Stimulated activated CD8-positive, alpha-beta memory T cell treated with anti-CD3 and anti-CD28 coated beads, Interleukin-4, amount 100 ng/mL, for 1 hour (primary cell): ENCODE results near the gene NYAP1.
"Not testable (repeated sequence)": the region's sequence is repeated elsewhere in the genome, so short reads cannot be mapped to it uniquely, and the experiment has no call there.

Experiments
- DNase-seq, 2 donors: peaks; one replicate each; pipeline ENCODE4 v3.0.0-alpha.2; 2020; ENCODE audit warnings: low read depth in 2 of 2, low spot score in 1 of 2

Gene NYAP1

GRCh38 chr7:100540073-100540723, 56.5 kb downstream of the NYAP1 start:
- no peak for DNase-seq

- DNase-seq: not testable (repeated sequence)
These were observed 57.6 kb downstream of the NYAP1 start for GRCh38 chr7:100541309-100541708.

GRCh38 chr7:100543586-100543985, 59.9 kb downstream of the NYAP1 start:
- DNase-seq: no peak

- no peak for DNase-seq
These were observed 60.7 kb downstream of the NYAP1 start for GRCh38 chr7:100544386-100544785.
